ENCODE measurements around the gene PPP2R5E. TPM values are rescaled to one million over a fixed set of nuclear protein-coding genes. Genes with fewer than 3 reads are reported as not detected.

PPP2R5E gene
- total and polyA plus RNA-seq, 10 of the 15 experiments (the other 5 are each of a cell fraction or from before 2014, with no cell fraction given): 11.4 to 56.2 (median 22.7) TPM

- TF ChIP-seq SKIL (IDR thresholded peaks at IDR 0.05; ENCODE audit: low read depth, poor library complexity, severe bottlenecking) (no peak), NFYA (IDR thresholded peaks at IDR 0.05; ENCODE audit: borderline replicate concordance, low read depth, low read length) (no peak), BACH1 (IDR thresholded peaks at IDR 0.05; ENCODE audit: borderline replicate concordance) (no peak), KAT2A (conservative IDR thresholded peaks at IDR 0.05; ENCODE audit: control insufficient read depth, low read depth, low read length) (no peak), JUND (IDR thresholded peaks at IDR 0.05; ENCODE audit: low read depth, low read length) (no peak), EED (IDR thresholded peaks at IDR 0.05; ENCODE audit: low read depth) (peak; percentile 77), JUNB (IDR thresholded peaks at IDR 0.05) (peak; percentile 78), BCL3 (IDR thresholded peaks at IDR 0.05; ENCODE audit: borderline replicate concordance, insufficient read depth, low read depth, low read length, poor library complexity, severe bottlenecking) (peak; percentile 71)
Measured at GRCh38 chr14:63524537-63525155, 18.5 kb downstream of the PPP2R5E start (continued).

Measured in GM12878 (cell line).